Stimulated activated CD4-positive, alpha-beta T cell treated with anti-CD3 and anti-CD28 coated beads, TNF-alpha, amount 100 ng/mL, for 4 hours (primary cell): ENCODE measurements around the gene PSMD7.
A peak's percentile ranks its signal among the peaks of the same experiment; 100 is the strongest.

Experiments
- DNase-seq, 3 experiments: peaks; one replicate each; pipeline ENCODE4 v3.0.0-alpha.2; 2020; ENCODE audit warnings: low read depth in 3 of 3

The PSMD7 gene

GRCh38 chr16:74296432-74297144, at the start of gene PSMD7:
PSMD7 (plus strand) TSS chr16:74296814; CDS start chr16:74296915, 101 bp downstream.
- peak; percentile 76 to 81 (median 78) for DNase-seq

- DNase-seq, result no peak
These were observed 47.4 kb upstream of the PSMD7 start for GRCh38 chr16:74249254-74249653.

DNA sequence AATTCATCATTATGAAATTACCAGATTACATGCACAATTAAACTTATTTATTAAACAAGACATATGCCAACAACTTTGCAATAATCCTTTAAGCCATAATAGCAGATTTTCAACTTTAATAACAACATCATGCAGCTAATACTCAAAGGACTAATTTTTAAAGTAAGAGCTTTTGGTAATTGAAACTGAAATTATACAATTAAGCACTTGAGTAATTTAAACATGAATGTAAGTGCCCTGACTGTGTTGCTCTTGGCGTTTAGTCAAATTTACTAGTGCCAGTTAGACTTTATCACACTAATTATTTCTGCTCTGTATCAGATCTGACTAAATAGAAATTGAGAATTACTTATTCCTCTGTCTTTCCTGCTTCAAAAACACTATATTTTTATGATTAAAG, 46.8 kb upstream of the PSMD7 start:
- no peak for DNase-seq

DNA sequence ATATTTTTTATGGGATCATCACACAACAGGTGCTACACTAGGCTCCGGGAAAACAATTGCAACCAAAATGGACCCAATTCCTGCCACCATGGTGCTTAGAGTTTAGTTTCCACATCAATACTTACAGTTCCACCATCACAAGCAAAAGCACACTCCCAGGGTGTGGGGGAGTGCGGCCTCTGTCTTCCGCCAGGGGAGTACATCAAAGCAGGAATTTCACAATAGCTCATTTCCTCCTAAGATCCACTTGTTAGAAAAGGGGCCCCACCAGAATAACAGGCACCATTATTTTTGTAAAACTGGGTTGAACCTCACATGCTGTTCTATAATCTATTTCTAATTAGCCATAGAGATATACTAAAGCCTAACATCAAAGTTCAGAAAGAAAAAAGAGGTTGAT, 44.3 kb upstream of the PSMD7 start:
- no peak for DNase-seq

DNA sequence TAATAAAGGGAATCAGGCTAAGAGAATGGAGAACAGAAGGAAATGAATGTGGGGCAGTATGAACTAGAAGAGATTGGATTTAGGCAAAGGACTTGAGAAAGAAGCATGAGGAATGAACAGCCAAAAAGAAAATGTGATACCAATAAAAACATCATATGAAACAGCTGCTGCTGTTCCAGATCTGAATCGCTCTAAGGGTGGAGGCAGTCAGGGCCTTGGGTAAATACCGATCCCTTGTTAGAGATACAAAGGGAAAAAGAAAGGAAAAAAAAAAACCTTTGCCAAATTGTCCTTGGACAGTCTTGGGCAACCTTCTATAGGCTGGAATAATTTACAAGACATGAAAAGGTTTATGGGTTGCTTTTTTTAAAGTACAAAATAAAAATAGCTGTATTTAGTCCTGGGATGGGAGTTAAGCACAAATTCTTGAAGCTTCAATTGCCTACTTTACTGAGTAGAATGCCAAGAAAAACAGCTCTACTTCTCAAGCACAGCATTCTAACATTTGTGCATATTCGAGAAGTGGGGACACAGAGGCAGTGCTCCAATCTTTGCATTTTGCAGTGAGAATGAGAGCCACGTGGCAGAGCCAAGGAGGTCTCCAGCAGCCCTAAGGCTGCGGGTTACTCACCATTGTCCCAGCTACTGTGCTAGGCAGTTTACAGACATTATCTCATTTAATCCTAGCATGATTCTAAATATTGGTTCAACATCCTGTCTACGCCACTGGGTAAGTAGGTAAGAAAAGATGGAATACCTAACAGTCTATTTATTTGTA, 43.3 kb upstream of the PSMD7 start:
- no peak for DNase-seq

DNA sequence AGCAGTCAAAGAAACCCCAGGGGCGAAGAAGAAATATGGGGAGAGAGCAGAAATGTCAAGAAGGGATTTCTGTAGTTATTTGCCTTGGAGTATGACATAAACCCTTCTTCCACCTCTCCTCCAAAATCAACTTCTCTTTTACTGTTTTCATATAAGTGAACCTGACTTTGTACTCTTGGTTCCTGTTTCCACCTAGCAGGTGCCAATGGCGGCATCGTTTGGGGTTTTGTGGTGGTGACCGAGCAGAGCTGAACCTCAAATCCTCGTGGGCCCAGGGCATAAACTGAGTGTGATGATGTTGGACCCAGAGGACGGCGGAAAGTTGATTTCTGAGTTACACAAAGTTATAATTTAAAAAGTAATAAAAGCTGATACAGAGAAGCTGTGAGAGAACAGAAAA, 39.6 kb upstream of the PSMD7 start:
- no peak for DNase-seq

DNA sequence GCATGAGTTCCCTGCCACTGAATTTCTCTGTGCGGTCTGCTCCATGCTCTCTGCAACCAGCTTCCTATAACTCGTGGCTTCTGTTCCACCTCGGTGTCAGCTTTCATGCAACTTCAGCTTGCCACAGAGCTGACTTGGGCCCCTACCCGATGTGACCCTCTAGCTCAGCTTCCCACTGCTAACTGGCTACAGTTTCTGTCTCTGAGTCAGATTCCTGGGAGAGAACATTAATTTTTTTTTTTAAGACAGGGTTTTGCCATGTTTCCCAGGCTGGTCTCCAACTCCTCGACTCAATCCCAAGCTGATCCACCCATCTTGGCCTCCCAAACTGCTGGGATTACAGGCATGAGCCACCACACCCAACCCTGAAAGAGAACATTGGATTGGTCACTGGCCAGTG, 35.5 kb upstream of the PSMD7 start:
- DNase-seq, result no peak

- DNase-seq, result no peak
These were observed 31.8 kb upstream of the PSMD7 start for GRCh38 chr16:74264811-74265210.

DNA sequence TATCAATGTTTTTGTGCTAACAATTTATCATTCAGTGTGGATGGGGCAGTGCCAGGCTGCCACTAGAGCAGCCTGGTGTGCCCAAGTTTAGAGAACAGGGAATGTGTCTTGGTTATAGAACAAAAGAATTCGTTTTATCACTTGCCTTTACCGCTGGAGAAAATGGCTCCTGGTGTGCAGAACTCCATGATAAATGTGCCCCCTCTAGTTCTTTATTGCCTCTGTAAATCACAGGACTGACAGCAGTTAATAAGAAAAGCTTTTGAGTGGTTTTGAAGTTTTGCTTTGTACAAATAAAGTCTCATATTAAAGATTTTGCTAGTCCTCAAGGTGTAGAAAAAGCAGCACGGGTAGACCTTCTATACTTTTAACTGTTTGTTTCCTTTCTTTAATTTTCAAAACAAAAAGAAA, 28.2 kb upstream of the PSMD7 start:
- no peak for DNase-seq

- DNase-seq, result no peak
These were observed 24.7 kb upstream of the PSMD7 start for GRCh38 chr16:74271872-74272271.

DNA sequence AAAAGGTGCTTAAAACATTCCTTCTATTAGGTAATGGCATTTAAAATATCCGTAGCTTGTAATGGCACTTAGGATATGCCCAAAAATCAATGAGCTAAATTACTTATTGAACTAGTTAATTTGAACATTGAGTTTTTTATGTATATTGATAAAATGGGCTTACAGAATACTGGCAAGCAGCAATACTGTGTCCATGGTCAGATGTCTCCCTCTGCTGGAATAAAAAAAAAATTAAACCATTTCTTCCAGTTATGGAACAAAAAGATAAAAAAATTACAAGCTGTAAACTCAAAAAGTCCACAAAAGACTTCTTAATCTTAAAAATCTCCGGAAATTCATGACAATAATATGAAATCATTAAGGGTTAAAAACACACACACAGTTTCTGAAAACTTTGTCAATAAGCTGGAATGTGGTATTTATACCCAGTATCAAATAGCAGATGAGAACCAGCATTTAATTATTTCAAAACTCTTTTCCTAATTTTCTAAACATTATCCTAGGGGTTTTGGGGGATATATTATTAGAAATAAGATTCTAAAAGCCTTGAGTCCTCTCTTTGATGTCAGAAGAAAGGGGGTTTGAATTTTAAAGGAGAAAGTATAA, 21.5 kb upstream of the PSMD7 start:
- no peak for DNase-seq

DNA sequence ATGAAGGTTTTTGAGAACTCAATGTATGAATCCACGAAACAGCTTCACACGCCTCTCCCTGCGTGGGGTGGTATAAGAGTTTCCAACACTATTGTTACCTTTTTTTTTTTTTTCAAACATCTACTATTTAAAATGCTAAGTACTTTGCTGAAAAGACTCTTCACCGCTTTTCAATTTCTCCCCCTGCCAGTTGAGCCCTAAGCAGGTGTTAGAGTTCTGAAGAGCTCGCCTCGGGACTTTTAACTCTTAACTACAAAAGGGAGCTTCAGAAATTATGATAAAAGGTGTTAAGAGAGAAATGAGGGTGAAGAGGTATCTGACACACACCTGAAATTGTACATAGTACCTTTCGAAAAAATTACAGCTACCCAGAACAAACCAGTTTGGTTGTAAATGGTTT, 20.9 kb upstream of the PSMD7 start:
- no peak for DNase-seq

- no peak for DNase-seq
These were observed 18.6 kb upstream of the PSMD7 start for GRCh38 chr16:74277974-74278373.

- no peak for DNase-seq
These were observed 17.3 kb upstream of the PSMD7 start for GRCh38 chr16:74279266-74279665.

DNA sequence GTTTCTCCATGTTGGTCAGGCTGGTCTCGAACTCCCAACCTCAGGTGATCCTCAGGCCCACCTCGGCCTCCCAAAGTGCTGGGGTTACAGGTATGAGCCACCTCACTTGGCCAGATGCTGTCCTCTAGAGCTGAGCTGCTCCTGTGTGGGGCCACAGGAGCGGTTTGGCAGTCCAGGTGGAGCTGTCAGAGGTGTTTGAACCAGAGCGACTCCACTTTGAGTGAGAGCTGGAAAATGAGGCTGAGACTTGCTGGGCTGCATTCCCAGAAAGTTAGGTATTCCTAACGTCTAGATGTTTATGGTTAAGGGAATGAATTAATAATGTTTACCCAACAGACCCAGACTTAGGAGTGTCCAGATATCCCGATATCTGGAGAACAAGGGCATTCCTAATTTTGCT, 16.8 kb upstream of the PSMD7 start:
- no peak for DNase-seq

DNA sequence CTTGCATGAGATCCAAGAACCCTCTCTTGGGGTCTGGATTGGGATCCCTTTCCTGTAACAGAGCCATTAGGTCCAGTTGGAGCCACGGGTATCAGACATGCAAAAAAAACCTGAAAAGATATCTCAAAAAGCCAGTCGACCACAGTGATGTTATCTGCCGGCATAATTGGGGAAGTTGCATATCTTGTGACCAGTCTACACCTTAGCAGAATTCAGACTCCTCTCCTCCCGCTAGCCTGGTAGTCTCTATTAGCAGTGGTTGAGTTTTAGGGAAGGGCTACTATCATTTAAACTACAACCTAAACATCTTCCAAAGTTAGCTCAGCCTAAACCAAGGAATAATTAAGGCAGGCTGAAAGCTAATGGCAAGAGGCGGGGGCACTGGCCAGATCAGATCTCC, 16.2 kb upstream of the PSMD7 start:
- DNase-seq, result no peak

- DNase-seq, result no peak
These were observed 15.3 kb upstream of the PSMD7 start for GRCh38 chr16:74281300-74281699.

DNA sequence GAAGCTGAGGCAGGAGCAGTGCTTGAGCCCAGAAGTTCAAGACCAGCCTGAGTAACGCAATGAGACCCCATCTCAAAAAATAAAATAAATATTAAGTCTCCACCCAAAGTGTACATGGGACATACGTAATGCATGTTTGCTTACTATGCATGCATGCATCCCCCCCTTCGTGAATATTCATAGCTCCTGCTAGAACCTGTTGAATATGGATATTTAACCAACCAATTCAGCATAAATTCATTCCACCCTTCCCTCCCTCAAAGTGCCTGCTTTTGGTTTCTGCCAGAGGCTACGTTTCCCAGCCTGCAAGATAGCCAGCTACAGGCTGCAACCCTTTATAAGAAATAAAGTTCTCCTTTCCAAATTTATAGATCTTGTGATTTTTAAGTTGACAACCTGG, 12.9 kb upstream of the PSMD7 start:
- DNase-seq, result no peak

- no peak for DNase-seq
These were observed 8.5 kb upstream of the PSMD7 start for GRCh38 chr16:74288065-74288464.

GRCh38 chr16:74290356-74290755, 6.3 kb upstream of the PSMD7 start:
- DNase-seq, result no peak

DNA sequence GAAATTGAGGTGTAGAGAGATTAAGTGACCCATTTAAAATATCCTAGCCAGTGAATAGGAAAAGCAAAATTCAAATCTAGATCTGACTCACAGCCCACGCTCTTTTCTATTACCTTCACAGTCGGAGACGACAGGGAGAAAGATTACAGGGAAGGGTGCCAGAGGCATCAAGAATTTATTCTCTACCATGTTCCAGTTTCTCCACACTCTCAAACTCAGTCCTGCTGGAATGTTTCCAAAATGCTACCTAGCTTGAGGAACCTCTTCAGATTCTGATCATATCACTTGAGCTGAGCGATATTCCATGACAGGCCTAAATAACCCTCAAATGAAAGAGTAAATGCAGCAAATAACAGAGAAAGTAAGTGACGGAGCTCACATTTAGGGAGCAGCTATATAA, 5.4 kb upstream of the PSMD7 start:
- no peak for DNase-seq

- DNase-seq, result no peak
These were observed 4.9 kb upstream of the PSMD7 start for GRCh38 chr16:74291577-74292208.

GRCh38 chr16:74296104-74296431, 546 bp upstream of the PSMD7 start:
- DNase-seq, result no peak
